Hematopoietic multipotent progenitor cell treated with erythropoietin and hydrocortisone succinate and interleukin-3 and kit ligand, for 6 days (in vitro differentiated cells): ENCODE data around the gene LARGE1.
"Not testable (repeated sequence)": the region's sequence is repeated elsewhere in the genome, so short reads cannot be mapped to it uniquely, and the experiment has no call there.

ENCODE experiments used
- DNase-seq: peaks from one replicate; pipeline ENCODE4 v3.0.0-alpha.2; 2015

The LARGE1 gene

GRCh38 chr22:33883561-33883960 lies 36.7 kb downstream of the LARGE1 start:
- no peak for DNase-seq

DNA sequence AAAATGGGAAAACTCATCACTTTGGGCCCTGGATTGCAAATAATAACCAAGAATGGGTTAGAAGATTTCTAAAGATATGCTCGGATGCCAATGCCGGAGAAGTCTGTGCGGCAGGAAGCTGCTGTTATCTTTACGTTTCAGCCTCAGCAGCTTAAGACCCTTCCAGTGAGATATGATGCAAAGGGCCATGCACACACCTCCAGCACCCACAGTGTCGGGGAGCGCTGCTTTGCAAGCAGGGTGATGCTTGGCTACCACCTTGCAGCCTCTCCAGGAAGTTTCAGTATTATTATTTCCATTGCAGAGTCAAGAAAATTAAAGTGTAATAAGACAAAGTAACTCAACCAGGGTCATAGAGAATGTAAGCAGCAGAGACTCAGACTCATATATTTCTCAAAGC lies 37.3 kb downstream of the LARGE1 start:
- DNase-seq, result no peak

- DNase-seq, result no peak
Observed at GRCh38 chr22:33880986-33881385, 39.3 kb downstream of the LARGE1 start.

DNA sequence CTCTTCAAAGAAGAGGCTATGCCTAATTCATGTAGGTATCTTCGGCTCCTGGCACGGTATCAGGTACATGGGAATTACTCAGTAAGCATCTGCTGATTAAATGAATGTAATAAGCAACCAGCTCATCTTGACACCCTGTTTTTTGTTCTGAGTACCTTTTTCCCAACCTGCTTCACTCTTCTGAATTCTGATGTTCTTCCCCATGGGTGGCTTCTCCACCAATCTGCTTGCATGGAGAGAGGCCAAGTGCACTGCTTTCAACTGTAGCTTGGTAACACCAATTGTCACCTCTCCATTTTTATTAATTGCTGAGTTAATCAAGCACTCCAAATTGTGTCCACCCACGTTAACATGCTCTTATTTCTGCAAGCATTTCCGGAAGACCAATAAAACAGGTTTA lies 40.5 kb downstream of the LARGE1 start:
- no peak for DNase-seq

DNA sequence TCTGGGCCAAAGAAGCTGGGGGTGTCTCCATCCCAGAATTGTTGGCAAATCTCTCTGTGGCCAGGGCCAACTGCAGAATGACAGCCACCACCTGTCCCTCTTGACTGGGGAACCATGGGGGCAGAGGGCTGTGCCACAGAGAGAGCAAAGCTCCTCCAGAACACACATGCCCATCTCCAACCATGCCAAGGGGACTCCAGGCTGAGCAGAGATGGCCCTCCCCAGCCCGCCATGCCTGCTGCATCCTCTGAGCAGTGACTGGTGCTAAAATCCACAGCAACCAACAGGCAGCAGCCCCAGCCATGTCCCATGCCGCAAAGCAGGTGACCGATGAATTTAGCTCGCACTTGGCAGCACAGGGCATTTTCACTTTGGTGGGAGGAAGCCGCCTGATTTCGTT lies 45.0 kb downstream of the LARGE1 start:
- DNase-seq, result no peak

GRCh38 chr22:33874206-33874605 lies 46.1 kb downstream of the LARGE1 start:
- no peak for DNase-seq

DNA sequence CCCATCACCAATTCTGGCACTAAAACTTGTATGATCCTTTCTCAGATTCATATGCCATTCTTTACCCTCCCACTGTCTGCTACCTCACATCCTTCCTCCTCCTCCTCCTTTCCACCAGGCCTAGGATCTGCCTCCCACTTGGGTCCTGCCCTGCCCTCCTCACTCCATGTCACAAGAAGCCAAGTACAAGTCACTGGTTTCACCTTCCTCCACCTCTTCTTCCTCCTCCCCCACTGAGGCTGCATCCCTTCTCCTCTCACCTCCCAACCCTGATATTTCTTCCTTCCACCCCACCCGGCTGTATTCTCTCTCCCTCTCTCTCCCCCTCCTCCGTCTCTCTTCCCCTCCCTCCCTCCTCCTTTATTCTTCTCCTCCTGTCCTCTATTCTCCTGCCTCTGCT lies 46.6 kb downstream of the LARGE1 start:
- DNase-seq, result no peak

- no peak for DNase-seq
Observed at GRCh38 chr22:33873186-33873585, 47.1 kb downstream of the LARGE1 start.

- no peak for DNase-seq
Observed at GRCh38 chr22:33871935-33872334, 48.3 kb downstream of the LARGE1 start.

GRCh38 chr22:33869946-33870345 lies 50.3 kb downstream of the LARGE1 start:
- DNase-seq, result no peak

- no peak for DNase-seq
Observed at GRCh38 chr22:33867971-33868370, 52.3 kb downstream of the LARGE1 start.

- DNase-seq, result no peak
Observed at GRCh38 chr22:33867118-33867866, 53.0 kb downstream of the LARGE1 start.

DNA sequence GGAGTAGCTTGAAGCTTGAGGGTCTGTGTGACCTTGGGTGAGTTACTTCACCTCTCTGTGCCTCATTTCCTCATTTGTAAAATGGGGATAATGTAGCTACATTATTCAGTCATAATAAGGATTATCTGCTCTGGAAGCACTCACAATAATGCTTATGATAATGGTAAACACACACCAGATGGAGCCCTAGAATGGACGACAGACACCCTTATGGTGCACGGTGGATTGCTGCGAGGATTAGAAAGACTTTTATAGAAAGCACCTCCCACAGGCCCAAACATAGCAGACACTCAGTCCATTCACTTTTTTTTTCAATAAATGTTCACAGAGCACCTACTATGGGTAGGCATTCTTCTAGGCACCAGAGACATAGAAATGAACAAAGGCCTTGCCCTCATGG lies 53.8 kb downstream of the LARGE1 start:
- DNase-seq, result no peak

DNA sequence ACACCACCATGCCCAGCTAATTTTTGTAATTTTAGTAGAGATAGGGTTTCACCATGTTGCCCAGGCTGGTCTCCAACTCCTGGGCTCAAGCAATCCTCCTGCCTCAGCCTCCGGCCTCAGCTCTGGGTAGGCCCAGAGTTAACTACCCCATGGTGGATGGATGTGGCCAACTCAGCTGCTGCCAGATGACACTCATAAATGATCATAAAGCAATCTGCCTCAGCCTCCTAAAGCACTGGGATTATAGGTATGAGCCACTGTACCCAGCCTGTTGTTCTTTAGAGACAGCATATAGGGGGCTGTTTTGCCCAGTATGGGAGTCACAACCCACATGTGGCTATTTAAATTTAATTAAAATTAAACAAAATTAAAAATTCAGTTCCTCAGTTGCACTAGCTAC lies 54.3 kb downstream of the LARGE1 start:
- no peak for DNase-seq

- no peak for DNase-seq
Observed at GRCh38 chr22:33865248-33865647, 55.0 kb downstream of the LARGE1 start.

GRCh38 chr22:33864723-33865130 lies 55.5 kb downstream of the LARGE1 start:
- DNase-seq, result no peak

GRCh38 chr22:33861216-33861875 lies 58.9 kb downstream of the LARGE1 start:
- no peak for DNase-seq

- no peak for DNase-seq
Observed at GRCh38 chr22:33860386-33860785, 59.9 kb downstream of the LARGE1 start.

- no peak for DNase-seq
Observed at GRCh38 chr22:33859311-33859710, 61.0 kb downstream of the LARGE1 start.

- not testable (repeated sequence) for DNase-seq
Observed at GRCh38 chr22:33858653-33859052, 61.6 kb downstream of the LARGE1 start.

- DNase-seq, result not testable (repeated sequence)
Observed at GRCh38 chr22:33857767-33858166, 62.5 kb downstream of the LARGE1 start.

DNA sequence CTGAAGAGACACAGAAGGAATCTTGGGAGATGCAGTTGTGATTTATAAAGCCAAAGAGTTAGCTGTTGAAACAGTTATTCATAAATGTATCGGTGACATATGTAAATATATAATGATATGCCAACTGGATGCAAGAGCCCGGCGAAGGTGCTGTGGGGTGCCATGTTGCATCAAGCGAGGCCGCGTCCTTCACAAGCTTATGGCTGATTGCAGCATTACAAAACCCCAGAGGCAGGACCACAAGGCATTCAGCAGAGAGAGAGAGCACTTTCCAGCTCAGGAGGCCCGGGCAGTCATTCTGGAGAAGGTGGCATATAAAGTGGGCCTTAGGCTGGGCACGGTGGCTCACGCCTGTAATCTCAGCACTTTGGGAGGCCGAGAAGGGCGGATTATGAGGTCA lies 65.6 kb downstream of the LARGE1 start:
- no peak for DNase-seq

DNA sequence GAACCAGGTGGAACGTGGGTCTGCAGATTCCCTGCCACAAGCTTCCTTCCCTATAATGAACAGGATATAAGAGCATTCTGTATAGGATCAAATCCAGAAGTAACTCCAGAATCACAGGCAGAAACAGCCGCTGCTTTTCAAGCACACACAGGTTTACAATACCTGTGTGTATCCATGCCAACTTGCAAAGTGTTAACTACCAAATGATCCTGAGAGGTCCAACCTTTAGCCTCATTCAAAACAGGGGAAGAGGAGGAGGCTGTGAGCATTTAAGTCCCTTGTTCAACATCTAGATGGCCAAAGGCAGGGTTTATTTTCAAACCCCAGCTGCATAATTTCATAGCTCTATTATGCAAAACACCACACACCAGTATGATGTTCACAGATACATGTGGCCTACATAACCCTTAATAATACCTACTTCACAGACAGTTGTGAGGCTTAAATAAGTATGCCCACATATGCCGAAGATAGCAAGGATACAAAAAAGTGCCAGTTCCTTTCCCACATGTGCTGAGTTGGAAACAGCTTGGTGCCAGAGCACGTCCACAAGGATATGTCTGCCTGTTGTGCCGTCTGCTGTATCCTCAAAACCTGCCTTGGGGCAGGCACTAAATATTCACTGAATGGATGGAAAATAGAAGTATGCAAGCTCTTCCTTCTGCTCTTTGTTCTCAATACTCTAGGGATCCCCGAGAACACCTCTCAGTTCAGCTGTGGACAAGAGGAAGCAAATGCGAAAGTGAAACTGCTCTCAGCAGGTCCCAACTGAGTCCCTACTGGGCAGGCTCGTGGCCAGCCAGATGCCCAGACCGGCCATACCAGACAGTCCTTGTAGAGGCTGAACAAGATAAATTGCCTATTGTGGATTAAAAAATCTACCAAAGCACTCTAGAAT lies 66.8 kb downstream of the LARGE1 start:
- DNase-seq, result peak; percentile 29
